GM21367 (cell line): ENCODE data around the gene MBD3L2B.

Experiments used
- ATAC-seq: cut with Tn5 transposase; IDR thresholded peaks from one replicate; pipeline ENCODE4 v1.9.1; 2021; ENCODE audit not compliant: unreplicated experiment

Gene MBD3L2B

DNA sequence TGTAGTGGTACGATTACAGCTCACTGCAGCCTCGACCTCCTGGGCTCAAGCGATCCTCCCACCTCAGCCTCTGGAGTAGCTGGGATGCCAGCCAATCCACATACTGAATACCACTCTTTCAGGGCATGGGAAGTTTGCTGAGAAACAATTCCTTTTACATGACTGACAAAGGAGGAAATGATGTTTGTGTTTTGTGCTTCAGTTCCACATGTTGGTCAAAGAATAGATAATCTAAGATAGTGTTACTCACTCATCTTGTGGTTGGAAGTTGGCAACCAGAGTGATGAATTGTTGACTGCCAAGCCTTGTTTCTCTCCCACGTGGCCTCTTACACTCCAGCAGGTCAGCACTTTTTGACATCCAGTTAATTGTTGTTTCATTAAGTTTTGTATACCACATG is 7.6 kb downstream of the MBD3L2B start:
- ATAC-seq = no peak

- ATAC-seq = no peak
Observed at GRCh38 chr19:7010722-7011593, 10.3 kb downstream of the MBD3L2B start.

GRCh38 chr19:7007859-7008258 is 13.4 kb downstream of the MBD3L2B start:
- ATAC-seq = no peak

GRCh38 chr19:7006135-7006704 is 15.0 kb downstream of the MBD3L2B start:
- no peak for ATAC-seq

- no peak for ATAC-seq
Observed at GRCh38 chr19:7004313-7004931, 16.8 kb downstream of the MBD3L2B start.

- no peak for ATAC-seq
Observed at GRCh38 chr19:7000816-7001215, 20.4 kb downstream of the MBD3L2B start.

DNA sequence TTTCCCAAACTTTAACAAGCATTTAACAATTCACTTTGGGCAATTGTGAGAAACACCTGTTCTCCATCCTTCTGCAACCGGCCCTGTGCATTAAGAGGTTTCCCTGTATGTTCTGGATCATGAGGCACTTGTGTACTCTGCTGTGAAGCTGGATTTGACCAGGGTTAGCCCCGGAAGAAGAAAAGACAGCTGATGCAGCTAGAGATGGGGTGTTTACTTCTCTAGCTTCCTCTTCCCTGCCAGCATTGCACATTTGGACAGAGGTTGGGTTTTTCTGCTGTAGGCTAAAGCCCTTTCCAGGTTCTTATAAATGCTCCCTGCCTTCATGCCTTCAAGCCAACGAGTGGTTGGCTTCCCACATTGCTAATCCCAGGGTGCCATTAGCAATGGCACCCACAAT is 20.9 kb downstream of the MBD3L2B start:
- ATAC-seq = no peak

DNA sequence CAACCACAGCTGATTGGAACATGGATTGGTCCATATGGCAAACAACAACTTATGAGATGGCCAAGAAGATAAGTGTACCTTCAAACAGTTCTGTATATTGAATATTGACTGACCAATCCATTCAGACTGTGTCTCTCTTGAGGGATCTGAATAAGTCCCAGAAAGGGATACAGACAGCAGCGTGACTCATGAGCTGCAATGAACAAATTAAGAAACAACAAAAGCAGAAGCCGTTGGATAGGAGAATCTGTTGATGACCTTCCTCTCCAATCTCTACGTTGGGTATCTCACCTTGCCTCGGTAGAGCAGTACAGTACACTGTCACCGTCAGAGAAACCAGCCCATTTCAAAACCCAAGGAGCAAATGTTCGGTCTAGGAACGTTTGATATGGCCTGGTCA is 21.3 kb downstream of the MBD3L2B start:
- no peak for ATAC-seq

- no peak for ATAC-seq
Observed at GRCh38 chr19:6997679-6998445, 23.4 kb downstream of the MBD3L2B start.

DNA sequence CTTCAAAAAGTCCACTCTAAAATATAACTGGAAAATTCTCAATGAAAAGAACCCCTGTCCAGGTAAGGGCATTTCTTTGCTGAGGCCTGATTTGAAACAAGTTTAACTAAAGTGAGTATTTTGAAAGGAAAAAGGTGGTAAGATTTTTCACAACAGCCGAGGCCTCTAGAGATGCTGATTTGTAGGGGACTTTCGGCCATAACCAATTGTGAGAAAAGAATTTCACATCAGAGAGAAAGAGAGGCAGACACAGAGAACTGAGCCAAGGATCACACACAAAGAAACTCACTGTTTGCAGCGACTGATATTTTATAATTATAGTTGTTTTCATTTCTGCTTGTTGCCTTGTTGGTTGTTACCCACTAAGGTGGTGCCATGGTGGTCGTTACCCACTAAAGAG is 24.4 kb downstream of the MBD3L2B start:
- no peak for ATAC-seq

- ATAC-seq = no peak
Observed at GRCh38 chr19:6995054-6995453, 26.2 kb downstream of the MBD3L2B start.

GRCh38 chr19:6988257-6988656 is 33.0 kb downstream of the MBD3L2B start:
- no peak for ATAC-seq

- ATAC-seq = no peak
Observed at GRCh38 chr19:6987850-6988249, 33.4 kb downstream of the MBD3L2B start.

- no peak for ATAC-seq
Observed at GRCh38 chr19:6983448-6983847, 37.8 kb downstream of the MBD3L2B start.

DNA sequence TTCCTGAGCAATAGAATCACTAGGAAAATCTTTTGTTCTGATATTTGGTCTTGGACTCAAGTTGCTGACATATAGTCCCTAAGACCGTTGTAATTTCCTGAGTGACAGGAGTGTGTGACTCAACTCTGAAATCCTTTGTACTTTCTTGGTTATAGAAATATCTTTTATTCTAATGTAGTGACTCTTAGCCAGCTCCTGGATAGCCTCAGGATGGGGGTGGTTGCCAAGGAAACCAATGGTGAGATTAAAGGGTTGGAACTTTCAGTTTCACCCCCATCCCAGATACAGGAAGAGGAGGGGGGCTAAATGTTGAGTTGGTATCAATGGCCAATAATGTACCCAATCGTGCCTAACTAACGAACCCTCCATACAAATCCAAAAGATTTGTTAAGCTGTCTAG is 41.8 kb downstream of the MBD3L2B start:
- ATAC-seq = no peak

DNA sequence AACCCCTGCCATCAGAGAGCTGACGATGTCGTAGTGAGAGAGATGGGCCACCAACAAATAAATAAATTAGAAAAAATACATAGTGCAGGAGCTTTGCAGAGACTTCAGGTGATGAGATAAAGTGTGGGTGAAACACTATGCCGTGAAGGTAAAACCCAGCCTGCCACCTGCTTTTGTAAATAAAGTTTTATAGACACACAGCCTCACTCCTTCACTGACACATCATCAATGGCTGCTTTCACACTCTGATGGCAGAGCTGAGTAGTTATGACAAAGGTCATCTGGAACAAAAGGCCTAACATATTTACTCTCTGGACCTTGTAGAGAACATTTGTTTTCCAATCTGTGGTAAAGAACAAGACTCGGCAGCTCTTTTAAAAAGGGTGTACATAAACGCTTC is 45.0 kb downstream of the MBD3L2B start:
- ATAC-seq = no peak

- no peak for ATAC-seq
Observed at GRCh38 chr19:6971366-6971765, 49.9 kb downstream of the MBD3L2B start.

DNA sequence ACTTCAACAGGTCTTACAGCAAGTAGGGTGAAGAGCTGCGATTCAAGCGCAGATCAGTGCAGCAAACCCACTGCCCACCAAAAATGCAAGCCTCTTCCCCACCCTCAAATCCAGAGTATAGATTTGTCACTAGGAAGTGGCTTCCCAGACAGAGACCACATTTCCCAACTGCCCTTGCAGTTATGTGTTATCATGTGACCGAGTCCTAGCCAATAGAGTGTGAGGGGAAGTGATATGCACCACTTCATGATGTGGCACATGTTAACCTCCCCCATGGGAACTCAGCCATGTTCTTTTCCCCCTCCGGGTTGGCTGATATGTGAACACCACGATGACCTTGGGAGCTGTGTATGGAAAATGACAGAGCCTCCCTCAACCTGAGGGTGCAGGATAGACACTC is 50.8 kb downstream of the MBD3L2B start:
- no peak for ATAC-seq

DNA sequence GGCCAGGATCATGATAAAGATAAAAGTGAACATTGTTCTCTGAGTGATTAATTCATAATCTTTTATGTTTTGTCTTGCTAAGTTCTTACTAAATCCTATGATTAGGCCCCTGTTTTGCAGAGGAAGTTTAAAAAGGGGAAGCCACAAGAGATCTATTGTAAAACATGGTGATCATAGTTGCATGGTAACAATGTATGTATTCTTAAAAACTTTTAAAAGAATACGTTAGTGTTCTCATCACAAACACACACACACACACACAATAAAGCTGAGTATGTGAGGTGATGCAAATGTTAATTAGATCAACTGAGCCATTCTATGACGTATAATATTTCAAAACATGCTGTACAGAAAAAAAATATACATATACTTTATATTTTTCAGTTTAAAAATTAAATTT is 51.2 kb downstream of the MBD3L2B start:
- no peak for ATAC-seq

- no peak for ATAC-seq
Observed at GRCh38 chr19:6969490-6969889, 51.7 kb downstream of the MBD3L2B start.
